ENCODE measurements around the gene GALNT9. TPM values are rescaled to one million over a fixed set of nuclear protein-coding genes. Genes with fewer than 3 reads are reported as not detected.

GALNT9 gene
- total RNA-seq, 1 donor from 2014 or later: not detected

- intact Hi-C loops (cut with micrococcal nuclease): no loop called here
- no peak for DNase-seq
- H3K9me3 ChIP-seq (replicated peaks): no peaks in the 10 kb centered on the region
- H3K27ac ChIP-seq (replicated peaks): no peak overlapping the region
- H3K27me3 ChIP-seq (ENCODE audit: low read depth): peaks cover 22% of the 10 kb centered on the region
- no peak overlapping the region for H3K4me3 ChIP-seq
- TF ChIP-seq CTCF (IDR thresholded peaks at IDR 0.05; ENCODE audit: borderline replicate concordance): no peak
- H3K36me3 ChIP-seq: no peaks in the 10 kb centered on the region
- no peaks in the 10 kb centered on the region for H3K4me1 ChIP-seq
Measured at GRCh38 chr12:132235116-132235820, 94.1 kb downstream of the GALNT9 start.

GRCh38 chr12:132230381-132230780 lies 99.0 kb downstream of the GALNT9 start:
- intact Hi-C loops (cut with micrococcal nuclease): no loop called here
- no peaks in the 10 kb centered on the region for H3K4me1 ChIP-seq
- H3K36me3 ChIP-seq: no peaks in the 10 kb centered on the region
- DNase-seq: no peak
- H3K27me3 ChIP-seq (ENCODE audit: low read depth): peaks cover 55% of the 10 kb centered on the region
- no peak overlapping the region for H3K4me3 ChIP-seq
- no peak overlapping the region for H3K27ac ChIP-seq (replicated peaks)
- no peaks in the 10 kb centered on the region for H3K9me3 ChIP-seq (replicated peaks)
- no peak for TF ChIP-seq CTCF (IDR thresholded peaks at IDR 0.05; ENCODE audit: borderline replicate concordance)

- DNase-seq: no peak
- no peak overlapping the region for H3K4me3 ChIP-seq
- H3K4me1 ChIP-seq: no peaks in the 10 kb centered on the region
- H3K36me3 ChIP-seq: no peaks in the 10 kb centered on the region
- H3K27me3 ChIP-seq (ENCODE audit: low read depth): peaks cover 59% of the 10 kb centered on the region
- H3K9me3 ChIP-seq (replicated peaks): no peaks in the 10 kb centered on the region
- H3K27ac ChIP-seq (replicated peaks): no peak overlapping the region
- no peak for TF ChIP-seq CTCF (IDR thresholded peaks at IDR 0.05; ENCODE audit: borderline replicate concordance)
- intact Hi-C loops (cut with micrococcal nuclease): no loop called here
Measured at GRCh38 chr12:132229926-132230325, 99.5 kb downstream of the GALNT9 start.

GRCh38 chr12:132229193-132229760 lies 100.1 kb downstream of the GALNT9 start:
- Histone ChIP-seq H3K27me3 (ENCODE audit: low read depth) (peaks cover 59% of the 10 kb centered on the region), H3K27ac (replicated peaks) (no peak overlapping the region), H3K9me3 (replicated peaks) (no peaks in the 10 kb centered on the region), H3K4me3 (no peak overlapping the region), H3K36me3 (no peaks in the 10 kb centered on the region), H3K4me1 (no peaks in the 10 kb centered on the region)
- DNase-seq: no peak
- TF ChIP-seq CTCF (IDR thresholded peaks at IDR 0.05; ENCODE audit: borderline replicate concordance): no peak
- intact Hi-C loops (cut with micrococcal nuclease): no loop called here

GRCh38 chr12:132228476-132229192 lies 100.8 kb downstream of the GALNT9 start:
- DNase-seq: no peak
- no peaks in the 10 kb centered on the region for H3K36me3 ChIP-seq
- H3K27ac ChIP-seq (replicated peaks): no peak overlapping the region
- no peak for TF ChIP-seq CTCF (IDR thresholded peaks at IDR 0.05; ENCODE audit: borderline replicate concordance)
- no peak overlapping the region for H3K4me3 ChIP-seq
- H3K27me3 ChIP-seq (ENCODE audit: low read depth): peaks cover 59% of the 10 kb centered on the region
- no peaks in the 10 kb centered on the region for H3K4me1 ChIP-seq
- intact Hi-C loops (cut with micrococcal nuclease): no loop called here
- H3K9me3 ChIP-seq (replicated peaks): no peaks in the 10 kb centered on the region

Data from left ventricle myocardium inferior (tissue), 1 donor.